T1000 (cell line): ENCODE results near the gene XPO4.
A peak's percentile ranks its signal among the peaks of the same experiment; 100 is the strongest.
"Not testable (repeated sequence)": the region's sequence is repeated elsewhere in the genome, so short reads cannot be mapped to it uniquely, and the experiment has no call there.

ENCODE experiments used
- DNase-seq: peaks from one replicate; lab custom pipeline; 2025; ENCODE audit warnings: mixed read lengths; lab: John Stamatoyannopoulos, UW

XPO4 gene

GRCh38 chr13:20787180-20787579, 115.4 kb downstream of the XPO4 start:
- no peak for DNase-seq

GRCh38 chr13:20782116-20782708, 120.3 kb downstream of the XPO4 start:
- DNase-seq = no peak

GRCh38 chr13:20780317-20780716, 122.2 kb downstream of the XPO4 start:
- DNase-seq = no peak

- no peak for DNase-seq
Measured at GRCh38 chr13:20779405-20779804, 123.1 kb downstream of the XPO4 start.

GRCh38 chr13:20778311-20778710, 124.2 kb downstream of the XPO4 start:
- DNase-seq = no peak

- DNase-seq = no peak
Measured at GRCh38 chr13:20776751-20777150, 125.8 kb downstream of the XPO4 start.

- no peak for DNase-seq
Measured at GRCh38 chr13:20775961-20776360, 126.6 kb downstream of the XPO4 start.

- no peak for DNase-seq
Measured at GRCh38 chr13:20774746-20775145, 127.8 kb downstream of the XPO4 start.

- DNase-seq = peak; percentile 95
Measured at GRCh38 chr13:20773194-20774080, 129.1 kb downstream of the XPO4 start, which contains the start of gene EEF1AKMT1. TSS of gene EEF1AKMT1 (minus strand) at chr13:20773961. CDS start at chr13:20757598, 16,363 bp downstream.

GRCh38 chr13:20772401-20773131, 130.0 kb downstream of the XPO4 start:
- DNase-seq = no peak

GRCh38 chr13:20769834-20770233, 132.7 kb downstream of the XPO4 start:
- DNase-seq = no peak

- DNase-seq = no peak
Measured at GRCh38 chr13:20769091-20769490, 133.5 kb downstream of the XPO4 start.

- no peak for DNase-seq
Measured at GRCh38 chr13:20767309-20767943, 135.1 kb downstream of the XPO4 start.

- no peak for DNase-seq
Measured at GRCh38 chr13:20760872-20761271, 141.7 kb downstream of the XPO4 start.

- no peak for DNase-seq
Measured at GRCh38 chr13:20754009-20754408, 148.5 kb downstream of the XPO4 start.

- no peak for DNase-seq
Measured at GRCh38 chr13:20749377-20749776, 153.2 kb downstream of the XPO4 start.

GRCh38 chr13:20743830-20744404, 158.6 kb downstream of the XPO4 start:
- DNase-seq = not testable (repeated sequence)

GRCh38 chr13:20740021-20740420, 162.5 kb downstream of the XPO4 start:
- DNase-seq = no peak

- DNase-seq = no peak
Measured at GRCh38 chr13:20738616-20739015, 163.9 kb downstream of the XPO4 start.

- DNase-seq = no peak
Measured at GRCh38 chr13:20729633-20730585, 172.6 kb downstream of the XPO4 start.
